Fibroblast of peridontal ligament (primary cell): ENCODE data around the gene CASP9.
"Not testable (repeated sequence)": the region's sequence is repeated elsewhere in the genome, so short reads cannot be mapped to it uniquely, and the experiment has no call there.

ENCODE experiments used
- DNase-seq: peaks from one replicate; pipeline ENCODE4 v3.0.0-alpha.2; 2010; ENCODE audit errors: extremely low read depth

CASP9 gene

DNA sequence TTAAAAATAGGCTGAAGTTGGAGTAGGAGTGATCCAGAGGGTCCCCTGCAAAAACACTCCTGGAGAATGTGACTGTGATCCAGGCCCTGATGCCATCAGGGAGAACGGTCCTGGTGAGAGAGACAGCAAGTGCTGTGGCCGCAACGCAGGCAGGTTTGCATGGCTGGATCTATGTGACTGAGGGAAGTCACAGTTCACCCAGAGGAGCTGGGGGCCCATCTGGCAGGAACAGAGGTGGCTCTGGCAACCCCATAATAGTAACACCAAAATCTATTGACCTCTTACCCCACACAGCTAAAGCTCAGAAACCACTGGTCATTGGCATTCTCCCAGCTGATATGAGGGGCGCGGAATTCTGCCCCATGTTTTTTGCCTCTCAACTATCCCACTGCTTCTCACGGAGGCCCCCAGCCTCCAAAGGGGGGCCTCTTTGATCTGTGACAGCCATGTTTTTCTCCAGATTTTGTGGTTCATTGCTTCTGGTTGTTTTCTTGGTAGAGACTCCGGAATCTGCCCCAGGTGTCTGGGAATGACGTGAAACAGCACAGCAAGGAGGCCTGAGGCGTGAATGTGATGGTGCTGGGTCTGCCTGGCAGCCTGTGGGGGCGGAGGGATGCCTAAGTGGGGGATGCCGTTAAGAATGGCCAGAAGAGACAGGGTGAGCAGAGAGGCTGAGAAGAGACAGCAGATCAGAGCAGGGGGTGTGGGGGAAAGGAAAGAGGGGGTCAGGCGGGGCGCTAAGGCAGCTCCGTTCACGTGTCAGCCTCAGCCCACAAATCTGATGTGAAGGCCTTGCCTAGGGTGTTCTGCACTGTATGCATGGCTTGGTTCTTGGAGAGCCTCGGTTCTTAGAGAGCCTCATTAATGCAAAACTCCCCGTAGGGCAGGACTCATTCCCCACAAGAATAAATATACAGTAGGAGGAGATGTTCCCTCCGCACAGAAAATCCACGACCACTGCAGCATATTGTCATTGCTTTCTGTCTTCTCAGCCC lies 23.5 kb downstream of the CASP9 start:
- no peak for DNase-seq

DNA sequence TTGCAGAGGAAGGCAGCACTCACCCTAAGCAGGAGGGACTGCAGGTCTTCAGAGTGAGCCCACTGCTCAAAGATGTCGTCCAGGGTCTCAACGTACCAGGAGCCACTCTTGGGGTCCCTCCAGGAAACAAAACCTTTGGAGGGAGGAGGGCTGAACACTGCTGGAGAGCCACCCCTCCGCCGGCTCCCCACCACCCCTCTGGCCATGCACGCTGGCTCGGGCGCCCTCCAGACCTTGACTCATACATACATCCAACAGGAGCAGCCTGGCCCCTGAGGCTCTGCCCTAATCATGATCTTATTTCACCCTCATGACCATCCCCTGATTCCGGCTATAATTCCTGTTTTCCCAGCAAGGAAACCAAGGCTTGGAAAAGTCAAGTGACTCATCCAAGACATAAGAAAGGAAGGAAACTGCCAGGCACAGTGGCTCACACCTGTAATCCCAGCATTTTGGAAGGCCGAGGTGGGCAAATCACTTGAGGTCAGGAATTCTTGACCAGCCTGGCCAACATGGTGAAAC lies 30.1 kb downstream of the CASP9 start:
- no peak for DNase-seq

DNA sequence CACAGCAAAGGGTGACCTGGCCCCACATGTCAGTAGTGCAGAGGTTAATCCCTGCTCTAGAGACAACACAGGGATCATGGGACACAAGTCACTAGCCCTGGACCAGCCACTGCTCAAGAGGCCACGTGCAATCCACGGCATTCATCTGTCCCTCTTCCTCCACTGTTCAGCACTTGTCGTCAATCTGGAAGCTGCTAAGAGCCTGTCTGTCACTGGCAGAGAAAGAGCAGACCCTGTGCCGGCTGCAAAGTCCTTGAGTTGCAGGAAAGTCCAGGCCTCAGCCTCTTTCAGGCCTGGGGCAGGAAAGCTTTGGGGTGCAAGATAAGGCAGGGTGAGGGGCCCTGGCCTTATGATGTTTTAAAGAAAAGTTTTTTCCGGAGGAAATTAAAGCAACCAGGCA lies 31.4 kb downstream of the CASP9 start:
- no peak for DNase-seq

DNA sequence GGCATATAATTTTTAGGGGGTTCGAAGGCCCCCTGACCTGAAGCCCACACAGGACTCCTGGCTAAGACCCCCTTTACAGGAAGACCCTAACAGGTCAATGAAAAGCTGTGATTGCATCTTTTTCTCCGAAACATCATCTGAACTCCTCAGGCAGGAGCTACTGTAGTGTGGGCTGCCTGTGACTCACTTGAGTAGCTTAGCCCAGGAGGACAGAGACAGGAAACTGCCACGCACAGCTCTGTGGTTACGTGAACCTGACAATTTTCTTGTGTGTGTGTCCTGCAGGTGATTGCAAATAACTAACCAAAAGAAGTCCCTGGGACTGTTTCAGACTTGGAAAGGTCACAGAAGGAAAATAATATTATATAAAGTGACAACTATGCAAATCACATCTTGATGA lies 33.0 kb downstream of the CASP9 start:
- not testable (repeated sequence) for DNase-seq

DNA sequence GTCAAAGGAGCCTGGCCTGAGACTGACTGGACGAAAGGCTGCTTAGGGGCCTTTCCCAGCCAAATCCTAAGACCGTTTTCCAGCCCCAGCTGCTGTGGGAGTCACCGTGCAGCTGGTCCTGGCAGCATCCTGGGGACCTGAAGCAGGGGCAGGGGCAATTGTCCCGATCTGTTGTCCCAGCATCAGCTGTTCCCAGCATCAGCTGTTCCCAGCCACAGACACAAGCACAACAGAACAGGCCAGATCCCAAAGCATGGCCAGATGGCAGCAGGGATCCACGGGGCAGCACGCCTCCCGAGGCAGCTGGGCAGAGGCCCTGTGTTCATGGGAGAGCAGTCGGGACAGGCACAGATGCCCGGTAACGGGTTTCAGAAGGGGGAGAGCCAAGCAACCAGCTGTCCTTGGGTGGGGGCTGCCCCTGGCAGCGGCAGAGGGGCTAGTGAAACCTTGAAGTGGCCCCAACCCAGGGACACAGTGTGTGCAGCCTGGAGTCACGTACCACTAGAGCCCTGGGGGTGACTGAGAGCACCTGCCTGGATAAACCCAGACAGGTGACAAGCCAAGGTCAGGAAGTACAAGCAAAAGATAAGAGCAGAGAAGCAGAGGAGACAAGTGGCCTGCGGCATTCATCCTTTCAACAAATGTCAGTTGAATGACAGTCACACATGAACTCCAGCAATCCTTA lies 34.8 kb downstream of the CASP9 start:
- DNase-seq: no peak

DNA sequence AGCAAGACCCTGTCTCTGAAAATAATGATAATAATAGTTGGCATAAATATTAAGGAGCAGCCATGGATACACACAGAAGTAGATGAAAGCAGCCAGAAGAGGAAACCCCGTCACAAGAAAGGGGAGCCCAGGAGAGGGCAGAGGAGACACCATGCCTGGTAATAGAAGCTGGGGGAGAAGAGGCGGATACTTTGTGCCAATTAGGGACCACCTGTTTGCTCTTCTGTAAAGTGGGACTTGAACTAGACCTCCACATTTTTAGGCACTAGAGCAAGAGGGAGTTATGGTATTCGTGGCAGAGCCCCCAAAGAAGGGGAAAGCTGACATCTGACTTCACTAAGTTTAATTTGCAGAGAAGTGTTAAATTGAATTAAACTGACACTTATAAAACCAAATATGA lies 35.6 kb downstream of the CASP9 start:
- DNase-seq: no peak

DNA sequence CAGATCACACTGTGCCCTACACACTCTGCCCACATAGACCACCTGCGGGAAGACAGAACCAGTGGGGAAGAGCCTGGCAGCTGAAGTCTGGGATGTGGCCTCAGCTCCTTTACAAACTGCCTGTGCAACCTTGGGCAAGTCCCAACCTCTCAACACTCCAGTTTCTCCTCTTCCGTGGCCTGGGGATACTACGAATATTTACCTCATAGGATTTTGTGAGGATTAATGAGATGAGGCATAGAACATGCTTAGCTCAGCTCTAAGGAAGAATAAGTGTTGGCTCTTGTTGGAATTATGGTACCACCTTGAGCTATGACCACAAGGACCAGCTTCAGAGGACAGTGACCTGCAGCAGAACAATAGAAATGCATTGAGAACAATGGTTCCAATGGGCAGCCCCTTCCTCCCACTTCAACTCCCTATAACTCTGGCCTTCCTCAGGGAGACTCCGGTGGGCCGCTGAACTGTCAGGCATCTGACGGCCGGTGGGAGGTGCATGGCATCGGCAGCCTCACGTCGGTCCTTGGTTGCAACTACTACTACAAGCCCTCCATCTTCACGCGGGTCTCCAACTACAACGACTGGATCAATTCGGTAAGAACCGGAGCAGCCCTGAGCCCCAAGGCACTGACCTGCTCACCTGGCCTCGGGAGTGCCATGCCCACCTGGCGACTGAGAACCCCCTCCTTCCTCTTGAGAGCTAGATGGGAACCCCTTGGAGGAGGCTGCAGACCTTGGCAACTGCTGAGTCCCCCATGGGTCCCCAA lies 37.0 kb downstream of the CASP9 start:
- not testable (repeated sequence) for DNase-seq

DNA sequence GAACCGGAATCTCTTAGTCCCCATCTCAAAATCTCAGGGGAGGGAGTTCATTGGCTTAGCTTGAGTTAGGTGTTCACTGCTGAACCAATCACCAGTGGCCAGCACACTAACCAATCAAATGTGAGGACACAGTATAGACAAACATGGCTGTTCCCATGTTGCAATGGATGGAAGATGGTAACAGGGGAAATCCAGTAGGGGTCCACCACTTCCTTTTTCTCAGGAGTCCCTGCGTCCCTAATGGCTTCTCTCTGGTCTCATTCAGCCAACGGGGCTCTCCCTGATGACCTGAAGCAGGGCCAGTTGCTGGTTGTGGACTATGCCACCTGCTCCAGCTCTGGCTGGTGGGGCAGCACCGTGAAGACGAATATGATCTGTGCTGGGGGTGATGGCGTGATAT lies 38.4 kb downstream of the CASP9 start:
- DNase-seq: no peak

DNA sequence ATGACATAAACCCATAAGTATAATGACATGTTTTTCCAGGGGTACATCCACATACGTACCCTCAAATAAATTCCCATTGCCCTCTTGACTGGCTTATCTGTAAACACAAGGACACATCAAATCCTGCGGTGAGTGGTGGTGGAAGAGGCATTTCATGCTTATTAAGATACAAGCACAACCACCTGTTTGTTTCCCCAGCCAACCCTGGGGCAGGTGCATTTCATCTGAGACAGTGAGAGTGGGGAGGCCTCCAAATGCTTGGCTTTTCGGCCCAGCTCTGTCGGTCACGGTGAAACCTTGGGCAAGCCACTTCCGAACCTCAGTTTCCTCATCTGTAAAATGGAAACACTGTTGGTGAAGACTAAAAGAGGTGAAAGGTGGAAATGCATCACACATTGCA lies 39.6 kb downstream of the CASP9 start:
- not testable (repeated sequence) for DNase-seq

DNA sequence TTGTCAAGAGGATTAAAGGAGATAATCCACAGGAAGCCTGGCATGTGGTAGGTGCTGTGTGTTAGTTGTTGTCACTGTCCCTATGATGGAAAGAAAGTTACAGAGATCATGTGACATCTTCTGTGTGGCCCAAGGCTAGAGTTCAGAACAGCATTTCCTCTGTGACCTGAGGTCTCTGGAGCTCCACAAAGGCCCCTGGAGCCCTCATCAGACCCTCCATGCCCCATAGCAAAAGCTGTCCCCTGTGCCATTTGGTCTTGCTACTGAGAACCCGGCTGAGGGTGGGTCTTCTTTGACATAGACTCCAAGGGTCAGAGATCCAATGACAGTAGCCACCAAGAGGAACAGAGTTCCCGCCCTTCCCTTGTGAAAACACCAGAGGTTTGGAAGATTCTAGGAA lies 40.0 kb downstream of the CASP9 start:
- DNase-seq: no peak

DNA sequence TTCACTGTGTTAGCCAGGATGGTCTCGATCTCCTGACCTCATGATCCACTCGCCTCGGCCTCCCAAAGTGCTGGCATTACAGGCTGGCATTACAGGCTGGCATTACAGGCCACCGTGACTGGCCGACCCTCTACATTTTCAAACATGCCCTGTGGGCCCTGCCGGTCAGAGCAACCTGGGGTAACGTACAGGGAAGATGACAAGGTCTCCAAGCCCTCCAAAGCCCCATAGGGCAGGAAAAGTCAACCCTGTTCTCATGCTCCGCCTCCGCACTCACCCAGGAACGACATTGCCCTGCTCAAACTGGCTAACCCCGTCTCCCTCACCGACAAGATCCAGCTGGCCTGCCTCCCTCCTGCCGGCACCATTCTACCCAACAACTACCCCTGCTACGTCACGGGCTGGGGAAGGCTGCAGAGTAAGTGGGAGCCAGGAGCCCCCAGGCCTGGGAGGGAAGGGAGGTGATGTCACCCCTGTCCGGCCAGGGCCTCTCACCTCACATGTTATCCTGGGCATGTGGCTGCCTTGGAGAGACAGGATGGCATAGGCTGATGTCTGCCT lies 41.0 kb downstream of the CASP9 start:
- not testable (repeated sequence) for DNase-seq

DNA sequence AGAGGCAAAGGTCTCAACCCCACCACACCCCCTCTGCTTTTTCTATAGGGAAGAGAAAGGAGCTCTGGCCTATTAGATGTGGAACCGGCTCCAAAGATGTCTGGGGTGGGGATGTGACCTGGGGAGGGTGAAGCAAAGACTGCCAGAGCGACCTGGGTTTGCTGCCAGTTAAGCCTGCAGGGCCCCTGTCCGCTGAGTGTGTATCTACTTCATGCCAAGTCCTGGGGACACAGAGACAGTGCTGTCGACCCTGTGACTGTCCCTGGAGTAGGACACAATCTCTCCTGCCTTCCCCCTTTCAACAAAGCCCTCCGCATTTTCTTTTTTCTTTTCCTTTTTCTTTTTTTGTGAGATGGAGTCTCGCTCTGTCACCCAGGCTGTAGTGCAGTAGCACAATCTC lies 41.6 kb downstream of the CASP9 start:
- DNase-seq: not testable (repeated sequence)

DNA sequence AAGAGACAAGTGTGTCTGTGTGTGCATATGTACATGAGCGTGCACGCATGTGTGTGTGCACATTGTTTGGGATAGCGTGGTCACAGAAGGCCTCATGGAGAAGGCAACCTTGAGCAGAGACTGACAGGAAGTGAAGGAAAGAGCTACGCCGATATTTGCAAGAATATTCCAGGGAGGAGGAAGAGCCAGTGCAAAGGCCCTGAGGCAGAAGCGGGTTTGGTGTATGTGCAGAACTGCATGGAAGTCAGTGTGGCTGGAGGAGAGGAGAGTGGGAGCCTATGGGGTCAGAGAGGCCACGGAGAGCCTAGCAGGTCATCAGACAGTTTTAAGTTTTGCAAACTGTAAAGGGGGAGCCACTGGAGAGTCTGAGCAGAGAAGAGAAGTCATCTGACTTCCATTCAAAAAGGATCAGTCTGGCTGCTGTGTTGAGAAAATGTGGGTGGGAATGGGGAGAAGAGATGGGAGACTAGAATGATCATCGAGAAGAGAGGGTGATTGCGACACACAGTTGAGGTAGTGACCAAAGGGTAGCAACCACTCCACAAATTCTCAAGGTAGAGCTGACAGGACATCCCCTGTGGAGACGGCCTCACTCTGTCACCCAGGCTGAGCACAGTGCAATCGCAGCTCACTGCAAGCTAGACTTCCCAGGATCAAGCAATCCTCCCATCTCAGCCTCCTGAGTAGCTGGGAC lies 44.2 kb downstream of the CASP9 start:
- DNase-seq: no peak

DNA sequence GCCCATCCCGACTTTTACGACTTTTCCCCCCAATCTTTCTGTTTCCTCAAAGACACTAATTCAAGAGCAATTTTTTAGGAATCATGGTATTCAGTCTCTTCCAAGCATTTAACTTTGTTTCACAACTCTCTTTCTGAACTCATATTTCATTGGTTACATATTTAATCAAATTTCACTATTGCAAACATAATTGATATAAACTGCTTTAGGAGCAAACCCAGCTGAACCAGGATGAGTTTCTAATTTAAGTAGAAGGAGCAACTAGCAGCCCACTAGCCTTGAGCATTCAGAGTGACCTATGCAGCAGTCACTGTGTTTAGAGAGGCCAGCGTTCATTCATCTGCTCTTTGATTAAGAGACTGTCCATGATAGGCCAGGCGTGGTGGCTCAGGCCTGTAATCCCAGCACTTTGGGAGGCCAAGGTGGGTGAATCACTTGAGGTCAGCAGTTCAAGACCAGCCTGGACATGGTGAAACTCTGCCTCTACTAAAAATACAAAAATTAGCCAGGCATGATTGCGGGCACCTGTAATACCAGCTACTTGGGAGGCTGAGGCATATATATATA lies 46.3 kb downstream of the CASP9 start:
- DNase-seq: no peak

DNA sequence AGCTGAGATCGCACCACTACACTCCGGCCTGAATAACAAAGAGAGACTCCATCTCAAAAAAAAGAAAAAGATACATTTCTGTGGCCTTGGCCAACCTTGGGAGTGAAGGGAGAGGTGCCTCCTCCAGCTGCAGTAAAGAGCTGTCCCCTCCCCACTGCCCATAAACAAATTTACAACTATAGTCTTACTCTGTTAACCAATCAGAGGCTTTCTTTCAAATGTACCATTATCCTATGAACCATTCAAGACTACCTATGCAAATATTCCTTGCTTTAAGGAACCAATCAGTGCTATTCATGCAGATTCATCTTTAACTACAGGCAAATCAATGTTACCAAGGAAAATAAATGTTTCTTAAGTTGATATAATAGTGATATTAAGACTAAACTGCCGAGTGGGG lies 47.1 kb downstream of the CASP9 start:
- no peak for DNase-seq

DNA sequence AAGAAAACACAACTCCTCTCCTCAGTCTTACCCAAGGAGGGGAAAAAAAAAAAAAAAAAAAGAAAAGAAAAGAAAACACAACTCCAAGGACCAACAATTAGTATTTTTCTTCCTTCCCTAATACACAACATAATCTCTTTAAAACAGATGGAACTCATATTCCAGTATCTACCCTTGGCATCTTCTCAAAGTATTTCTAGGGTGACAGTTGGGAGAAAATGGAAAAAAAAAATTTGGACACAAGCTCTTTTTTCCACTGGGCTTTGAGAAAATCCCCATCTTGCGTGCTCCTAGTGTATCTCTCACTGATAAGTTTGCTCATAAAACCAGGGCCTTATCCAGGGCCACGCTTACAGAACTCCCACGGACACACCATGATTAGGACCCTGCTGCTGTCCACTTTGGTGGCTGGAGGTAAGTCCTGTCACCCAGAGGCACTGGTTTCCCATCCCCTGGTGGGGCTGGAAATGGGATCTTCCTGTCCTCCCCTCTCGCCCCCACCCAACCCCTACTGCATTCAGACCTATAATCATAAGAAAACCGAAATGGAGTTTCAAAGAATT lies 48.2 kb downstream of the CASP9 start, which contains the start of gene CELA2B:
Gene CELA2B, plus strand, starts transcription at position 353 of the 563 bp plus-strand sequence. Its CDS starts 22 bp downstream, at position 375.
- no peak for DNase-seq

DNA sequence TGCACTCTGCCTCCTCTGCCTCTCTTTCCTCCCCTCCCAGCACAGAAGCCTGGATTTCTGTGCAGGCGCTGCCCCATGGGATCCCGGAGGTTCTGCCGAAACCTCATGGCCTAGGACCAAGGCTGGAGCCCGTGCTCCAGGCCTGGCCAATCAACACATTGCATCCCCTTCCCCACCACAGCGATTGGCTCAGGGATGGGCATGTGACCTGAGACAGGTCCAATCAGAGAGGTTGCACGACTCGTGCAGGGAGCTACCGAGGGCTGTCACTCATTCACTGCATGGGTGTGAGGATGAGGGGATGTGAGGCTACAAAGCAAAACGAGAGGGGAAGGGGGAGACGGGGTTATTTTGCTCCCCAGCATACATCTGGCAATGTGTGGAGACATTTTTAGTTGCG lies 51.4 kb downstream of the CASP9 start:
- no peak for DNase-seq

DNA sequence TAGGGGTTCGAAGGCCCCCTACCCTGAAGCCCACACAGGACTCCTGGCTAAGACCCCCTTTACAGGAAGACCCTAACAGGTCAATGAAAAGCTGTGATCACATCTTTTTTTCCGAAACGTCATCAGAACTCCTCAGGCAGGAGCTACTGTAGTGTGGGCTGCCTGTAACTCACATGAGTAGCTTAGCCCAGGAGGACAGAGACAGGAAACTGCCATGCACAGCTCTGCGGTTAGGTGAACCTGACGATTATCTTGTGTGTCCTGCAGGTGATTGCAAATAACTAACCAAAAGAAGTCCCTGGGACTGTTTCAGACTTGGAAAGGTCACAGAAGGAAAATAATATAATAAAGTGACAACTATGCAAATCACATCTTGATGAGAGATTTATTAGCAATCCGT lies 52.3 kb downstream of the CASP9 start:
- not testable (repeated sequence) for DNase-seq

DNA sequence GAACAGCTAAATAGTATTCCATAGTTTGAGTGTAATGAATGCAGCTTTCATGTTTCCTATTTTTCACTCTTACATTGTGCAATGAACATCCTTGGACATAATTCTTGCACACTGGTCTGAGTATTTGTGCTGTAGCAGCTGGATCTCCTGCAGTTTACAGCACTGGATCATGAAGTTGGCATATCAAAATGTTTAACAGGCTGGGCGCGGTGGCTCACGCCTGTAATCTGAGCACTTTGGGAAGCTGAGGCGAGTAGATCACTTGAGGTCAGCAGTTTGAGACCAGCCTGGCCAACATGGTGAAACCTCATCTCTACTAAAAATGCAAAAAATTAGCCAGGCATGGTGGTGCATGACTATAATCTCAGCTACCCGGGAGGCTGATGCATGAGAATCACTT lies 52.9 kb downstream of the CASP9 start:
- DNase-seq: not testable (repeated sequence)

DNA sequence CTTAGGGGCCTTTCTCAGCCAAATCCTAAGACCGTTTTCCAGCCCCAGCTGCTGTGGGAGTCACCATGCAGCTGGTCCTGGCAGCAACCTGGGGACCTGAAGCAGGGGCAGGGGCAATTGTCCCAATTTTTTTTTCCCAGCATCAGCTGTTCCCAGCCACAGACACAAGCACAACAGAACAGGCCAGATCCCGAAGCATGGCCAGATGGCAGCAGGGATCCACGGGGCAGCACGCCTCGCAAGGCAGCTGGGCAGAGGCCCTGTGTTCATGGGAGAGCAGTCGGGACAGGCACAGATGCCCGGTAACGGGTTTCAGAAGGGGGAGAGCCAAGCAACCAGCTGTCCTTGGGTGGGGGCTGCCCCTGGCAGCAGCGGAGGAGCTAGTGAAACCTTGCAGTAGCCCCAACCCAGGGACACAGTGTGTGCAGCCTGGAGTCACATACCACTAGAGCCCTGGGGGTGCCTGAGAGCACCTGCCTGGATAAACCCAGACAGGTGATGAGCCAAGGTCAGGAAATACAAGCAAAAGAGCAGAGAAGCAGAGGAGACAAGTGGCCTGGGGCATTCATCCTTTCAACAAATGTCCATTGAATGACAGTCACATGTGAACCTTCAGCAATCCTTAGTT lies 54.1 kb downstream of the CASP9 start:
- DNase-seq: not testable (repeated sequence)
